Measurements from ENCODE around the gene CD99.

CD99 gene

DNA sequence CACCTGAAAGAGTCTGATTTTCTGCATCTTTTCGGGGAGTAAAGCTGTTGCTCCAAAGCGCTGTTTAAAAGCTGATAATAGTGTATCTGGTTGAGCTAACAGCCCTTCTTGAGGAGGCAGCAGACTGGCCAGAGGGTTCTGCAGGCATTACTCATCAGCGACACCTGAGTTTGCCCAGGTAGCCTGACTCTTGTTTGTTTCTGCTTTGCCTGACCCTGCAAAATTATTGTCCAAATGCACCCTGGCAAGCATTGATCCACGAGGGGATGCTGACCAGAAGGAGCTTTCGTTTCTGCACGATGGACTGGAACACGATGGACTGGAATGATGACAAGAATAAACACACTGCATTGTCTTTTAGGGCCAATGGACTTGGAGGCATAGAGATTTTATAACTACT, 6.2 kb downstream of the CD99 start (continued):
- no peak for TF ChIP-seq ZBTB11 (tag by site-specific recombination; conservative IDR thresholded peaks at IDR 0.05; ENCODE audit: low read depth)
- no peak for TF ChIP-seq ZNF571 (tag by site-specific recombination; IDR thresholded peaks at IDR 0.05)
- no peak for TF ChIP-seq ZNF777 (tag by site-specific recombination; IDR thresholded peaks at IDR 0.05; ENCODE audit: borderline replicate concordance)

- Histone ChIP-seq H3K36me3 (ENCODE audit: control insufficient read depth in 2 of 2, insufficient read depth in 1 of 2, low read length in 2 of 2) (peaks cover 8 to 13% of the 10 kb centered on the region in 2 experiments; a peak in 2 of 3 replicates), H3K4me3 (ENCODE audit: low read depth, low read length) (no peak overlapping the region), H3K27ac (ENCODE audit: extremely low read depth, low read depth, low read length) (no peak overlapping the region), H3K9me3 (ENCODE audit: control insufficient read depth, insufficient read depth, low read depth, low read length) (no peaks in the 10 kb centered on the region), H3K4me1 (ENCODE audit: control insufficient read depth, insufficient read depth, low read length) (no peaks in the 10 kb centered on the region; the same call in 1 of the 2 replicates)
- CTCF ChIA-PET, result no interaction called here
- POLR2A ChIA-PET, result no interaction called here
- no peak for TF ChIP-seq HOXC10 (CRISPR knock-in tag; IDR thresholded peaks at IDR 0.05)
- TF ChIP-seq ZNF654 (tag by site-specific recombination; IDR thresholded peaks at IDR 0.05; ENCODE audit: low read depth), result no peak
- no peak for TF ChIP-seq ZNF266 (tag by site-specific recombination; IDR thresholded peaks at IDR 0.05; ENCODE audit: low read depth)
- TF ChIP-seq RBAK (tag by site-specific recombination; IDR thresholded peaks at IDR 0.05), result no peak
- TF ChIP-seq REPIN1 (tag by site-specific recombination; IDR thresholded peaks at IDR 0.05; ENCODE audit: low read depth), result no peak
- TF ChIP-seq KLF1 (tag by site-specific recombination; IDR thresholded peaks at IDR 0.05), result no peak
- TF ChIP-seq MZF1 (tag by site-specific recombination; IDR thresholded peaks at IDR 0.05; ENCODE audit: borderline replicate concordance), result no peak
- no peak for TF ChIP-seq MYNN (tag by site-specific recombination; IDR thresholded peaks at IDR 0.05; ENCODE audit: borderline replicate concordance)
- no peak for TF ChIP-seq WT1 (tag by site-specific recombination; IDR thresholded peaks at IDR 0.05)
- TF ChIP-seq ZNF658 (tag by site-specific recombination; IDR thresholded peaks at IDR 0.05), result no peak
- TF ChIP-seq ZNF560 (tag by site-specific recombination; IDR thresholded peaks at IDR 0.05; ENCODE audit: borderline replicate concordance), result no peak
- no peak for TF ChIP-seq ZNF473 (tag by site-specific recombination; IDR thresholded peaks at IDR 0.05)
- no peak for TF ChIP-seq HIC1 (tag by site-specific recombination; IDR thresholded peaks at IDR 0.05)
Measured at GRCh38 chrX:2697741-2698299, 6.7 kb downstream of the CD99 start.

GRCh38 chrX:2698604-2699003, 7.5 kb downstream of the CD99 start:
- POLR2A ChIA-PET, result no interaction called here
- Histone ChIP-seq H3K4me3 (ENCODE audit: low read depth, low read length) (no peak overlapping the region), H3K9me3 (ENCODE audit: control insufficient read depth, insufficient read depth, low read depth, low read length) (no peaks in the 10 kb centered on the region), H3K4me1 (ENCODE audit: control insufficient read depth, insufficient read depth, low read length) (no peaks in the 10 kb centered on the region), H3K36me3 (ENCODE audit: control insufficient read depth in 2 of 2, insufficient read depth in 1 of 2, low read length in 2 of 2) (peaks cover 8 to 13% of the 10 kb centered on the region in 2 experiments; a peak in 2 of 3 replicates), H3K27ac (ENCODE audit: extremely low read depth, low read depth, low read length) (no peak overlapping the region)
- CTCF ChIA-PET, result no interaction called here
- no peak for TF ChIP-seq ZEB2 (tag by site-specific recombination; IDR thresholded peaks at IDR 0.05)
- TF ChIP-seq SETDB1 (IDR thresholded peaks at IDR 0.05; ENCODE audit: insufficient read length, low read length), result no peak
- TF ChIP-seq, protein P1, sequence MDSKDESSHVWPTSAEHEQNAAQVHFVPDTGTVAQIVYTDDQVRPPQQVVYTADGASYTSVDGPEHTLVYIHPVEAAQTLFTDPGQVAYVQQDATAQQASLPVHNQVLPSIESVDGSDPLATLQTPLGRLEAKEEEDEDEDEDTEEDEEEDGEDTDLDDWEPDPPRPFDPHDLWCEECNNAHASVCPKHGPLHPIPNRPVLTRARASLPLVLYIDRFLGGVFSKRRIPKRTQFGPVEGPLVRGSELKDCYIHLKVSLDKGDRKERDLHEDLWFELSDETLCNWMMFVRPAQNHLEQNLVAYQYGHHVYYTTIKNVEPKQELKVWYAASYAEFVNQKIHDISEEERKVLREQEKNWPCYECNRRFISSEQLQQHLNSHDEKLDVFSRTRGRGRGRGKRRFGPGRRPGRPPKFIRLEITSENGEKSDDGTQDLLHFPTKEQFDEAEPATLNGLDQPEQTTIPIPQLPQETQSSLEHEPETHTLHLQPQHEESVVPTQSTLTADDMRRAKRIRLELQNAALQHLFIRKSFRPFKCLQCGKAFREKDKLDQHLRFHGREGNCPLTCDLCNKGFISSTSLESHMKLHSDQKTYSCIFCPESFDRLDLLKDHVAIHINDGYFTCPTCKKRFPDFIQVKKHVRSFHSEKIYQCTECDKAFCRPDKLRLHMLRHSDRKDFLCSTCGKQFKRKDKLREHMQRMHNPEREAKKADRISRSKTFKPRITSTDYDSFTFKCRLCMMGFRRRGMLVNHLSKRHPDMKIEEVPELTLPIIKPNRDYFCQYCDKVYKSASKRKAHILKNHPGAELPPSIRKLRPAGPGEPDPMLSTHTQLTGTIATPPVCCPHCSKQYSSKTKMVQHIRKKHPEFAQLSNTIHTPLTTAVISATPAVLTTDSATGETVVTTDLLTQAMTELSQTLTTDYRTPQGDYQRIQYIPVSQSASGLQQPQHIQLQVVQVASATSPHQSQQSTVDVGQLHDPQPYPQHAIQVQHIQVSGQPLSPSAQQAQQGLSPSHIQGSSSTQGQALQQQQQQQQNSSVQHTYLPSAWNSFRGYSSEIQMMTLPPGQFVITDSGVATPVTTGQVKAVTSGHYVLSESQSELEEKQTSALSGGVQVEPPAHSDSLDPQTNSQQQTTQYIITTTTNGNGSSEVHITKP (tag by site-specific recombination; IDR thresholded peaks at IDR 0.05), result no peak
- no peak for TF ChIP-seq ZNF133 (tag by site-specific recombination; IDR thresholded peaks at IDR 0.05)
- TF ChIP-seq KLF7 (tag by site-specific recombination; IDR thresholded peaks at IDR 0.05; ENCODE audit: borderline replicate concordance), result no peak
- no peak for TF ChIP-seq EGR2 (tag by site-specific recombination; IDR thresholded peaks at IDR 0.05; ENCODE audit: low read depth)
- TF ChIP-seq ZNF624 (tag by site-specific recombination; IDR thresholded peaks at IDR 0.05), result no peak
- no peak for TF ChIP-seq ZNF785 (tag by site-specific recombination; IDR thresholded peaks at IDR 0.05)
- TF ChIP-seq ZNF146 (tag by site-specific recombination; IDR thresholded peaks at IDR 0.05), result no peak
